Endothelial cell of umbilical vein (primary cell): ENCODE data around the gene ANO6.

Experiments used
- EZH2 ChIP-seq: IDR thresholded peaks from 2 replicates; pipeline ENCODE4 v1.6.1; 2012; ENCODE audit warnings: borderline replicate concordance, low read depth, mild to moderate bottlenecking, moderate library complexity, low read length, inconsistent platforms; ENCODE audit not compliant: severe bottlenecking
- FOS ChIP-seq: IDR thresholded peaks from 2 replicates; pipeline ENCODE4 v1.6.1; 2011; ENCODE audit warnings: mild to moderate bottlenecking, low read length, moderate library complexity, borderline replicate concordance; ENCODE audit not compliant: insufficient read depth
- GATA2 ChIP-seq: IDR thresholded peaks from 2 replicates; pipeline ENCODE4 v1.7.0; 2011; ENCODE audit warnings: low read depth, mild to moderate bottlenecking, moderate library complexity, mixed read lengths, low read length; ENCODE audit not compliant: insufficient read length, insufficient read depth
- JUN ChIP-seq: IDR thresholded peaks from 2 replicates; pipeline ENCODE4 v1.6.1; 2011; ENCODE audit warnings: borderline replicate concordance, low read depth; ENCODE audit not compliant: insufficient read length, insufficient read depth
- MAX ChIP-seq: IDR thresholded peaks from 2 replicates; pipeline ENCODE4 v1.6.1; 2011; ENCODE audit not compliant: insufficient read depth, insufficient read length
- MYC ChIP-seq: IDR thresholded peaks from one replicate; pipeline ENCODE4 v1.6.1; 2011; ENCODE audit warnings: mild to moderate bottlenecking, low read depth, low read length
- POLR2A ChIP-seq: IDR thresholded peaks from 2 replicates; pipeline ENCODE4 v1.6.1; 2012; ENCODE audit warnings: low read depth, mild to moderate bottlenecking, control low read depth, low read length
- POLR2AphosphoS5 ChIP-seq: IDR thresholded peaks from 2 replicates; pipeline ENCODE4 v1.6.1; 2012; ENCODE audit warnings: low read depth, mild to moderate bottlenecking, control low read depth, low read length, moderate library complexity; ENCODE audit not compliant: insufficient read depth
- TF ChIP-seq, protein P1 (sequence below), 2 donors: IDR thresholded peaks; 1 replicate in 1 of 2; 2 replicates in 1 of 2; pipeline ENCODE4 v1.5.1; 2011; ENCODE audit warnings: low read length in 2 of 2, mild to moderate bottlenecking in 2 of 2, moderate library complexity in 2 of 2, control low read depth in 1 of 2, inconsistent platforms in 1 of 2, low read depth in 1 of 2; ENCODE audit not compliant: insufficient read depth in 1 of 2; ENCODE audit errors: extremely low read depth in 1 of 2

GRCh38 chr12:45212064-45212463 is 3.8 kb upstream of the ANO6 start:
- TF ChIP-seq, protein P1, sequence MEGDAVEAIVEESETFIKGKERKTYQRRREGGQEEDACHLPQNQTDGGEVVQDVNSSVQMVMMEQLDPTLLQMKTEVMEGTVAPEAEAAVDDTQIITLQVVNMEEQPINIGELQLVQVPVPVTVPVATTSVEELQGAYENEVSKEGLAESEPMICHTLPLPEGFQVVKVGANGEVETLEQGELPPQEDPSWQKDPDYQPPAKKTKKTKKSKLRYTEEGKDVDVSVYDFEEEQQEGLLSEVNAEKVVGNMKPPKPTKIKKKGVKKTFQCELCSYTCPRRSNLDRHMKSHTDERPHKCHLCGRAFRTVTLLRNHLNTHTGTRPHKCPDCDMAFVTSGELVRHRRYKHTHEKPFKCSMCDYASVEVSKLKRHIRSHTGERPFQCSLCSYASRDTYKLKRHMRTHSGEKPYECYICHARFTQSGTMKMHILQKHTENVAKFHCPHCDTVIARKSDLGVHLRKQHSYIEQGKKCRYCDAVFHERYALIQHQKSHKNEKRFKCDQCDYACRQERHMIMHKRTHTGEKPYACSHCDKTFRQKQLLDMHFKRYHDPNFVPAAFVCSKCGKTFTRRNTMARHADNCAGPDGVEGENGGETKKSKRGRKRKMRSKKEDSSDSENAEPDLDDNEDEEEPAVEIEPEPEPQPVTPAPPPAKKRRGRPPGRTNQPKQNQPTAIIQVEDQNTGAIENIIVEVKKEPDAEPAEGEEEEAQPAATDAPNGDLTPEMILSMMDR (IDR thresholded peaks at IDR 0.05; ENCODE audit: extremely low read depth in 1 of 2, insufficient read depth in 1 of 2, low read depth in 1 of 2, low read length in 2 of 2): no peak
- TF ChIP-seq EZH2: no peak
- no peak for TF ChIP-seq POLR2AphosphoS5
- no peak for TF ChIP-seq POLR2A
- TF ChIP-seq JUN: no peak
- TF ChIP-seq MYC: no peak
- TF ChIP-seq MAX: no peak
- no peak for TF ChIP-seq GATA2
- TF ChIP-seq FOS: no peak
